Measurements from ENCODE around the gene METRN. TPM values are rescaled to one million over a fixed set of nuclear protein-coding genes. Genes with fewer than 3 reads are reported as not detected.

The METRN gene
- polyA plus RNA-seq, 1 experiment: 33.7 TPM

DNA sequence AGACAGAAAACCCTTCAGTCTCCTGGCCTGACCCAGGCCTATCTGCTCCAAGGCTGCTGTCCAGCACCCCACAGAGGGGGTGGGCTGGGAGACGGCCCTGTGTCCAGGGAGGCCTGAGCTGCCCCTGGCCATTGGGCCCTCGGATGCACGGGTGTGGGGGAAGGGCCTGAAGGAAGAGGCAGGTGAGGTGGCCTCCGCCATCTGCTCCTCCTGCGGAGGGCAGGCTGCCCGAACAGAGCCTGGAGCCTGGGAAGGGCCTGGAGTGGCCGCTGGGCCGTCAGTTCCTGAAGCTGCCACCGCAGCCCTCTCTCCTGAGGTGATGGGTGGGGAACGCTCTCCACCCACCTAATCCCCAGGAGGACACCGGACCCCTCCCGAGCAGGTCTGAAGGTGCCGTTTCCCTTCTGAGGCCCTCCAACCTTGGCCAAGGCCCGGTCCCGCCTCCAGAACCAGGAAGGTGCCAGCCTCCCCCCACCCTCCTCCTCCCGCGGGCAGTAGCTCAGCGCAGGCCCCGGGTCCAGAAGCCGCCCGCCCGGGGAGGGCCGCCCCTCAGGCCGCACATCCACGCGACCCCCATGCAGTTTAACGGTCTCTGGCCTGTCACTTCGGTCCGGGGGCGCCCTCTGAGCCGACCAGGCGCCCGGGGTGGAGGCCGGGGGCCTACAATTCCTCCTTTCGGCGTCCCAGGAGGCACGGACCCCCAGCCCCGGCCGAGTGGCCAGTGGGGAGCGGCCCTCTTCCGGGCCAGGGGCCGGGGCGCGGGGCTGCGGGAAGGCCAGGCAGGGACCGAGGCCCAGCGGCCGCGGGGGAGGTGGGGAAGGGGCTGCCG lies 10.2 kb upstream of the METRN start:
- ChIA-PET CTCF (interaction anchor here (0.6 to 4.2 kb wide), 2 partner anchors 81 to 307 kb away, joined by 3 to 13 read pairs; no protein-coding TSS in a partner anchor), POLR2A (no interaction called here)
- peaks cover 40% of the 10 kb centered on the region for H3K27me3 ChIP-seq (ENCODE audit: control insufficient read depth, insufficient read depth, low read length)
- TF ChIP-seq, protein P1, sequence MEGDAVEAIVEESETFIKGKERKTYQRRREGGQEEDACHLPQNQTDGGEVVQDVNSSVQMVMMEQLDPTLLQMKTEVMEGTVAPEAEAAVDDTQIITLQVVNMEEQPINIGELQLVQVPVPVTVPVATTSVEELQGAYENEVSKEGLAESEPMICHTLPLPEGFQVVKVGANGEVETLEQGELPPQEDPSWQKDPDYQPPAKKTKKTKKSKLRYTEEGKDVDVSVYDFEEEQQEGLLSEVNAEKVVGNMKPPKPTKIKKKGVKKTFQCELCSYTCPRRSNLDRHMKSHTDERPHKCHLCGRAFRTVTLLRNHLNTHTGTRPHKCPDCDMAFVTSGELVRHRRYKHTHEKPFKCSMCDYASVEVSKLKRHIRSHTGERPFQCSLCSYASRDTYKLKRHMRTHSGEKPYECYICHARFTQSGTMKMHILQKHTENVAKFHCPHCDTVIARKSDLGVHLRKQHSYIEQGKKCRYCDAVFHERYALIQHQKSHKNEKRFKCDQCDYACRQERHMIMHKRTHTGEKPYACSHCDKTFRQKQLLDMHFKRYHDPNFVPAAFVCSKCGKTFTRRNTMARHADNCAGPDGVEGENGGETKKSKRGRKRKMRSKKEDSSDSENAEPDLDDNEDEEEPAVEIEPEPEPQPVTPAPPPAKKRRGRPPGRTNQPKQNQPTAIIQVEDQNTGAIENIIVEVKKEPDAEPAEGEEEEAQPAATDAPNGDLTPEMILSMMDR (IDR thresholded peaks at IDR 0.05; ENCODE audit: insufficient read depth, low read depth, low read length): no peak
- H3K4me3 ChIP-seq (ENCODE audit: low read depth, low read length): peak overlapping the region; percentile 11; the same call in 1 of the 2 replicates
- H3K36me3 ChIP-seq (ENCODE audit: control insufficient read depth, insufficient read depth, low read length): no peaks in the 10 kb centered on the region
- DNase-seq (ENCODE audit: low read depth): no peak

DNA sequence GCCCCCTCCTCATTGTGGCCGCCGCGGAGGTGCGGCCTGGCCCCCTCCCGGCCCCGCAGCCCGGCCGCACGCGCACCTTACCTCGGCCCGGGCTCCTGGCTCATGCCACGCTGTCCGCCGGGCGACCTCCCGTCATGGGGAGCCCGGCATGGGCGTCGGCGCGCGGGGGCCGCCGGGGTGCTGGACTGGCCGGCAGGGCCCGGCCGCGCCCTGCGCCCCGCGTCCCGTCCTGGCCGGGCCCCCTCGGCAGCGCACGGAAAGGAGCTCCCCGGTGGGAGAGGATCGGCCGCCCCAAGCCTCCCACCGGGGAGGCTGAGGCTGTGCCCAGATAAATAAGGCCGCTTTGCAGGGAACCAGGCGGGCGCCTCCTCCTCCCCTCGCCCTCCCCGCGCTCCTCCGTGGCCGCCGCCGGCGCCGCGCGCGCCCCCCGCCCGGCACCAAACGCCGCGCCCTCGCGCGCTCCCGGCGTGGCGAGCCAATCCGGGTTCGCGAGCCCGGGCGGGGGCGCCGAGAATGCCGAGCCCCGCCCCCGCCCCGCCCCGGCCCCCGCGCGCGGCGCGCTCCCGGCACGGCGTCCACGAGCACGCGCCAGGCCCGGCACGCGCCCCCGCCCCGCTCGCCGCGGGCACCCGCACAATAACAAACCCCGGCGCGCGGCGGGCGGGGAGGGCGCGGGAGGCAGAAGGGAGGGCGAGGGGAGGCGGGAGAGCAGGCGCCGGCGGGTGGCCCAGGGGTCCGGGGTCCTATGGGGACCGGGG lies 9.3 kb upstream of the METRN start, which contains the start of gene FBXL16:
Gene FBXL16, minus strand, starts transcription at position 371 of the 758 bp plus-strand sequence. CDS start 8,396 bp downstream, outside the sequence.
- POLR2A ChIA-PET: no interaction called here
- peak within 1 kb of the TSS; percentile 23 for H3K4me3 ChIP-seq (ENCODE audit: low read depth, low read length)
- TF ChIP-seq, protein P1 (IDR thresholded peaks at IDR 0.05; ENCODE audit: insufficient read depth, low read depth, low read length): no peak
- peaks cover 40% of the 10 kb centered on the region for H3K27me3 ChIP-seq (ENCODE audit: control insufficient read depth, insufficient read depth, low read length)
- CTCF ChIA-PET: interaction anchor here (4.2 kb wide), 1 partner anchor 80 kb away, joined by 13 read pairs; no protein-coding TSS in a partner anchor
- H3K36me3 ChIP-seq (ENCODE audit: control insufficient read depth, insufficient read depth, low read length): no peaks in the 10 kb centered on the region
- no peak for DNase-seq (ENCODE audit: low read depth)

DNA sequence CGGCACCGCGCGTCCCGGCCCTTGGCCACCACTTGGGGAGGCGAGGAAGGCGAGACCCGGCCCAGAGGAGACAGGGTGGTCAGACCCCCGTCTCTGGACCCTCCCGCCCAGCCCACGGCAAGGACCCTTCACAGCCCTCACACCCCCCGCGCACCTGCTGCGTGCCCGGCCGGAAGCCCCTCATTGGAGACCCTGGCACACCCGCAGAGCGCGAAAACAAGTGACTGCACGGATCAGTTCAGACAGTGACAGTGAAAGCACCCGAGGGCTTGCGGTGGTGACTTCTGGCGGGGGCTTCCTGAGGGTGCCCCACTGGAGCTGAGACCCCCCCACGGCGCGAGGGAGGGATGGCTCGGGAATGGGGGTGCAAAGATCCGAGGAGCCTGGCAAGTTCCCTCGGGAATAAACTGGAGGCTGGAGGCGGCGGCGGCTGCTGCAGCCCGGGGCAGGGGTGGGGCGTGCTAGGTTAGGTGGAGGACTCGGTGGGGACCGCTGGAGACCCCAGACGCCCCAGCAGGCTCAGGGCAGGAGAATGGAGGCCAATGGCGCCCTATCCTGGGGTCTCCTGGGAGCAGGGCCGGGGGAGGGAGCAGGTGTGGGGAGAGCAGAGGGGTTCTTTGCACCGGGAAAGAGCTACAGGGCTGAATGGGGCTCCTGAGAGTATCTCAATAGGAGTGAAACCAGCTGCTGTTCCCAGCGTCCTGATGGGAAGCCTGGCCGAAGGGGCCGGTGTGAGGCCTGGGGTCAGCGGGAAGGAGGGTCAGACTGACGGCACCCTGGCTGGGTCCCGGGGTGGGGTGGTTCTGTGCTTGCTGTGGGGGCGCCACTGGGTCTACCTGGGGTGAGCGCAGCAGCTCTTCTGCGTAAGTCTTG lies 8.5 kb upstream of the METRN start:
- Histone ChIP-seq H3K36me3 (ENCODE audit: control insufficient read depth, insufficient read depth, low read length) (no peaks in the 10 kb centered on the region), H3K4me3 (ENCODE audit: low read depth, low read length) (peak overlapping the region; percentile 5; the same call in 1 of the 2 replicates), H3K27me3 (ENCODE audit: control insufficient read depth, insufficient read depth, low read length) (peaks cover 37% of the 10 kb centered on the region)
- ChIA-PET POLR2A (no interaction called here), CTCF (interaction anchor here (0.8 to 5.2 kb wide), 3 partner anchors 9 to 349 kb away, joined by 4 to 47 read pairs (median 8); no protein-coding TSS in a partner anchor)
- TF ChIP-seq, protein P1 (IDR thresholded peaks at IDR 0.05; ENCODE audit: insufficient read depth, low read depth, low read length): no peak
- no peak for DNase-seq (ENCODE audit: low read depth)

DNA sequence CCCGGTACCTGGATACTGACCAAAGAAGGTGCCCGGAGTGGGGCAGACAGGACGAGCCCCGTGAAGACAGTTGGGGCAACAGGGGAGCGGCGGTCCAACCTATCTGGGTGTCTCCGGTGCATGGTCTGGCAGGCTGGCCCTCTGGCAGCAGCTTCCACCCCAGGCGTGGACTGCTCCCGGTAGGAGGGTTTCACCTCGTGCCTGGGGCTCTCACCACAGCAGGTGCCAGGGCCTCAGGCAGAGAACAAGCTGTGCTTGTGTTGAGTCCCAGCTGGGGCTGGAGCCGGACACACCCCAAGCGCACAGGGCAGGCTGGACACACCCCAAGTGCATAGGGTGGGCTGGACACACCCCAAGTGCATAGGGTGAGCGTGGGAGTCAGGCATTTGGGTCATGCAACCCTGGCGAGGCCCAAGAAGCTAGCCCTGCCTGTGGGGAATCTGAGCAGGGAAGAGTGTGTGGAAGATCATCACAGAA lies 7.8 kb upstream of the METRN start:
- POLR2A ChIA-PET: no interaction called here
- CTCF ChIA-PET: interaction anchor here (0.8 to 5.2 kb wide), 3 partner anchors 8 to 348 kb away, joined by 4 to 47 read pairs (median 8); no protein-coding TSS in a partner anchor
- no peaks in the 10 kb centered on the region for H3K36me3 ChIP-seq (ENCODE audit: control insufficient read depth, insufficient read depth, low read length)
- no peak overlapping the region for H3K4me3 ChIP-seq (ENCODE audit: low read depth, low read length)
- no peak for DNase-seq (ENCODE audit: low read depth)
- H3K27me3 ChIP-seq (ENCODE audit: control insufficient read depth, insufficient read depth, low read length): peaks cover 32% of the 10 kb centered on the region
- TF ChIP-seq, protein P1 (IDR thresholded peaks at IDR 0.05; ENCODE audit: insufficient read depth, low read depth, low read length): no peak

Measured in BJ (cell line).